ENCODE results near the gene PDE7B. TPM values are rescaled to one million over a fixed set of nuclear protein-coding genes. Genes with fewer than 3 reads are reported as not detected.

The PDE7B gene
- total RNA-seq, 1 donor from 2014 or later: 12.6 TPM

GRCh38 chr6:136127873-136128272, 276.4 kb downstream of the PDE7B start:
- Histone ChIP-seq H3K9me3 (replicated peaks) (no peaks in the 10 kb centered on the region), H3K4me1 (peaks cover 57% of the 10 kb centered on the region), H3K27ac (replicated peaks) (peak overlapping the region; percentile 61), H3K36me3 (no peaks in the 10 kb centered on the region), H3K27me3 (ENCODE audit: low read depth) (no peaks in the 10 kb centered on the region), H3K4me3 (no peak overlapping the region)
- TF ChIP-seq, protein P1, sequence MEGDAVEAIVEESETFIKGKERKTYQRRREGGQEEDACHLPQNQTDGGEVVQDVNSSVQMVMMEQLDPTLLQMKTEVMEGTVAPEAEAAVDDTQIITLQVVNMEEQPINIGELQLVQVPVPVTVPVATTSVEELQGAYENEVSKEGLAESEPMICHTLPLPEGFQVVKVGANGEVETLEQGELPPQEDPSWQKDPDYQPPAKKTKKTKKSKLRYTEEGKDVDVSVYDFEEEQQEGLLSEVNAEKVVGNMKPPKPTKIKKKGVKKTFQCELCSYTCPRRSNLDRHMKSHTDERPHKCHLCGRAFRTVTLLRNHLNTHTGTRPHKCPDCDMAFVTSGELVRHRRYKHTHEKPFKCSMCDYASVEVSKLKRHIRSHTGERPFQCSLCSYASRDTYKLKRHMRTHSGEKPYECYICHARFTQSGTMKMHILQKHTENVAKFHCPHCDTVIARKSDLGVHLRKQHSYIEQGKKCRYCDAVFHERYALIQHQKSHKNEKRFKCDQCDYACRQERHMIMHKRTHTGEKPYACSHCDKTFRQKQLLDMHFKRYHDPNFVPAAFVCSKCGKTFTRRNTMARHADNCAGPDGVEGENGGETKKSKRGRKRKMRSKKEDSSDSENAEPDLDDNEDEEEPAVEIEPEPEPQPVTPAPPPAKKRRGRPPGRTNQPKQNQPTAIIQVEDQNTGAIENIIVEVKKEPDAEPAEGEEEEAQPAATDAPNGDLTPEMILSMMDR (IDR thresholded peaks at IDR 0.05; ENCODE audit: borderline replicate concordance): no peak
- intact Hi-C loops (cut with micrococcal nuclease): no loop called here
- no peak for DNase-seq

DNA sequence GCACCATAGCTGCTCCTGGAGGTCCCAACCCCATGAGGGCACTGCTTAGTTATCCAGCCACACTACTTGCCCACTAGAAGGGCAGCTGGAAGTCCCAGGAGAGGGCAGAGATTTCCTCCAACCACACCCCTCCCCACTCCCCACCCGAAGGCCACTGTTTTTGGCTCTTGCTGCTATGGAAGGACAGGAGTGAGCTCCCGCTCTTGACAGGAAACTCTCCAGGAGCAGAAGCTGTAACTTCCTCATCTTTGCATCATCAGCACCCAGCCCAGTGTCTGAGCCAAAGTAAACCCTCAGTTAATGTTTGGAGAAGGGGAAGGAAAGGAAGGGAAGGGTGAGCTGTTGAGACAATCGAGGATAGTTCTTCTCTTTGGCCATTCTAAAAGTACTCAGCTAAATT, 277.9 kb downstream of the PDE7B start:
- peak overlapping the region; percentile 61 for H3K27ac ChIP-seq (replicated peaks)
- intact Hi-C loops (cut with micrococcal nuclease): no loop called here
- no peaks in the 10 kb centered on the region for H3K36me3 ChIP-seq
- TF ChIP-seq, protein P1 (IDR thresholded peaks at IDR 0.05; ENCODE audit: borderline replicate concordance): no peak
- no peaks in the 10 kb centered on the region for H3K27me3 ChIP-seq (ENCODE audit: low read depth)
- no peaks in the 10 kb centered on the region for H3K9me3 ChIP-seq (replicated peaks)
- no peak for DNase-seq
- H3K4me3 ChIP-seq: no peak overlapping the region
- H3K4me1 ChIP-seq: peaks cover 54% of the 10 kb centered on the region

DNA sequence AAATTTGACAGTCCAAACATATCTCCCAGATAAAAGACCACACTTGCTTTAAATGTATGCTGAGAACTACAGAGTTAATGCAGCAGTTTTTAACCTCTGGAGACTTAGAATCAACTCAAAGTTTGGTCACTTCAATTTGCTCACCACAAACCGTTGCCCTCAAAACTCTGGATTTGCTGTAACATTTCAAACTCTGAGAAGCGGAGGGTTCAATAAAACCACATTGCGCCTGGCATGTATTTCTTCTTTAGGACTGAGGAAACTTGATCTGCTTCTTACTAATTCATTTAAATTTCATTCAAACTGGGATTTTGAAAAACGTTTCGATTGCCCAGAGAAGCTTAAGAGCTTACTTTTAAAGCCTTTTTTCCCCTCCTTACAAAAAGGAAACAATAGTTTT, 282.8 kb downstream of the PDE7B start:
- Histone ChIP-seq H3K4me3 (no peak overlapping the region), H3K9me3 (replicated peaks) (peaks cover 2% of the 10 kb centered on the region), H3K4me1 (peaks cover 64% of the 10 kb centered on the region), H3K36me3 (no peaks in the 10 kb centered on the region), H3K27me3 (ENCODE audit: low read depth) (no peaks in the 10 kb centered on the region), H3K27ac (replicated peaks) (peak overlapping the region; percentile 13)
- DNase-seq: no peak
- intact Hi-C loops (cut with micrococcal nuclease): no loop called here
- TF ChIP-seq, protein P1 (IDR thresholded peaks at IDR 0.05; ENCODE audit: borderline replicate concordance): no peak

GRCh38 chr6:136134751-136135150, 283.2 kb downstream of the PDE7B start:
- intact Hi-C loops (cut with micrococcal nuclease): no loop called here
- Histone ChIP-seq H3K27me3 (ENCODE audit: low read depth) (no peaks in the 10 kb centered on the region), H3K27ac (replicated peaks) (peak overlapping the region; percentile 66), H3K4me3 (no peak overlapping the region), H3K36me3 (no peaks in the 10 kb centered on the region), H3K4me1 (peaks cover 59% of the 10 kb centered on the region), H3K9me3 (replicated peaks) (peaks cover 2% of the 10 kb centered on the region)
- DNase-seq: no peak
- TF ChIP-seq, protein P1 (IDR thresholded peaks at IDR 0.05; ENCODE audit: borderline replicate concordance): no peak

- DNase-seq: no peak
- Histone ChIP-seq H3K9me3 (replicated peaks) (peaks cover 6% of the 10 kb centered on the region), H3K27ac (replicated peaks) (peak overlapping the region; percentile 66), H3K27me3 (ENCODE audit: low read depth) (no peaks in the 10 kb centered on the region), H3K36me3 (no peaks in the 10 kb centered on the region), H3K4me3 (no peak overlapping the region), H3K4me1 (peaks cover 53% of the 10 kb centered on the region)
- intact Hi-C loops (cut with micrococcal nuclease): no loop called here
- TF ChIP-seq, protein P1 (IDR thresholded peaks at IDR 0.05; ENCODE audit: borderline replicate concordance): no peak
Observed at GRCh38 chr6:136136274-136136673, 284.8 kb downstream of the PDE7B start.

Data from left ventricle myocardium inferior (tissue), 1 donor.